Astrocyte (in vitro differentiated cells and primary cell): ENCODE results near the gene ZNF485. TPM values are rescaled to one million over a fixed set of nuclear protein-coding genes. Genes with fewer than 3 reads are reported as not detected.

Source experiments
- DNase-seq: peaks from one replicate; pipeline ENCODE4 v3.0.0-alpha.2; 2010; ENCODE audit warnings: low read depth
- FAIRE-seq: peaks from 2 replicates; lab custom pipeline; 2011; peaks lifted over from hg19 to GRCh38; lab: Jason Lieb, UNC
- H2AFZ ChIP-seq: 2 replicates; pipeline ENCODE4 v1.6.0; 2012; ENCODE audit warnings: low read depth, low read length, inconsistent platforms
- H3K27ac ChIP-seq: 2 replicates; pipeline ENCODE4 v1.5.1; 2011; ENCODE audit warnings: low read depth, low read length, inconsistent platforms
- H3K27me3 ChIP-seq: 2 replicates; pipeline ENCODE4 v1.6.0; 2011; ENCODE audit warnings: low read length, inconsistent platforms; ENCODE audit not compliant: insufficient read depth
- H3K36me3 ChIP-seq: 2 replicates; pipeline ENCODE4 v1.5.1; 2011; ENCODE audit warnings: low read length, inconsistent platforms; ENCODE audit not compliant: insufficient read depth
- H3K4me1 ChIP-seq: 2 replicates; pipeline ENCODE4 v1.5.1; 2011; ENCODE audit warnings: low read length, inconsistent platforms; ENCODE audit not compliant: insufficient read depth
- H3K4me2 ChIP-seq: 2 replicates; pipeline ENCODE4 v1.6.0; 2012; ENCODE audit warnings: low read length, inconsistent platforms
- H3K4me3 ChIP-seq: 2 replicates; pipeline ENCODE4 v1.5.1; 2011; ENCODE audit warnings: low read depth, mild to moderate bottlenecking, low read length, inconsistent platforms; ENCODE audit not compliant: insufficient read depth
- H3K79me2 ChIP-seq: 2 replicates; pipeline ENCODE4 v1.6.0; 2012; ENCODE audit warnings: mild to moderate bottlenecking, low read length, inconsistent platforms; ENCODE audit not compliant: insufficient read depth
- H3K9ac ChIP-seq: 2 replicates; pipeline ENCODE4 v1.6.0; 2012; ENCODE audit warnings: mild to moderate bottlenecking, low read length, inconsistent platforms
- H3K9me3 ChIP-seq: 2 replicates; pipeline ENCODE4 v1.5.1; 2012; ENCODE audit warnings: low read depth, mild to moderate bottlenecking, low read length, inconsistent platforms; ENCODE audit not compliant: insufficient read depth
- H4K20me1 ChIP-seq: 2 replicates; pipeline ENCODE4 v1.6.0; 2012; ENCODE audit warnings: low read length, inconsistent platforms; ENCODE audit not compliant: insufficient read depth
- H3K27ac Mint-ChIP-seq: one replicate; pipeline ENCODE4 v1.8.0; 2021; ENCODE audit warnings: mild to moderate bottlenecking, mixed read lengths; ENCODE audit not compliant: unreplicated experiment
- H3K27me3 Mint-ChIP-seq: one replicate; pipeline ENCODE4 v1.8.0; 2021; ENCODE audit warnings: low read depth, mixed read lengths; ENCODE audit not compliant: unreplicated experiment
- H3K36me3 Mint-ChIP-seq: one replicate; pipeline ENCODE4 v1.8.0; 2021; ENCODE audit warnings: low read depth, mixed read lengths; ENCODE audit not compliant: unreplicated experiment
- H3K4me1 Mint-ChIP-seq: one replicate; pipeline ENCODE4 v1.8.0; 2021; ENCODE audit warnings: low read depth, mixed read lengths; ENCODE audit not compliant: unreplicated experiment
- H3K4me3 Mint-ChIP-seq: one replicate; pipeline ENCODE4 v1.8.0; 2021; ENCODE audit warnings: mild to moderate bottlenecking, moderate library complexity, mixed read lengths; ENCODE audit not compliant: unreplicated experiment
- H3K9me3 Mint-ChIP-seq: one replicate; pipeline ENCODE4 v1.8.0; 2021; ENCODE audit warnings: mild to moderate bottlenecking, mixed read lengths; ENCODE audit not compliant: unreplicated experiment
- CTCF ChIP-seq: IDR thresholded peaks from 2 replicates; pipeline ENCODE4 v1.5.1; 2011; ENCODE audit warnings: low read depth, mild to moderate bottlenecking, inconsistent platforms, low read length, moderate library complexity; ENCODE audit not compliant: insufficient read depth
- EZH2 ChIP-seq: IDR thresholded peaks from 2 replicates; pipeline ENCODE4 v1.6.1; 2012; ENCODE audit warnings: mild to moderate bottlenecking, low read length, inconsistent platforms; ENCODE audit not compliant: insufficient read depth
- total RNA-seq: library from RNA; stranded (reverse); gene quantifications from 2 replicates; pipeline ENCODE4 v1.2.1, GENCODE V29; 2021

The ZNF485 gene
- total RNA-seq, 1 donor from 2014 or later = 4.3 TPM

GRCh38 chr10:43647576-43647975 lies 41.3 kb downstream of the ZNF485 start:
- Mint-ChIP-seq H3K27ac (peak overlapping the region; percentile 81), H3K4me1 (no peaks in the 10 kb centered on the region), H3K4me3 (peak overlapping the region; percentile 89), H3K36me3 (peaks cover 37% of the 10 kb centered on the region), H3K27me3 (peaks cover 3% of the 10 kb centered on the region), H3K9me3 (peaks cover 48% of the 10 kb centered on the region)
- no peak overlapping the region for H2AFZ ChIP-seq
- H3K79me2 ChIP-seq = peaks cover 11% of the 10 kb centered on the region
- DNase-seq (no peak), FAIRE-seq (no peak)
- H3K36me3 ChIP-seq = peaks cover 27% of the 10 kb centered on the region
- peak overlapping the region; percentile 97 for H3K4me2 ChIP-seq
- TF ChIP-seq EZH2 (no peak), CTCF (no peak)
- no peaks in the 10 kb centered on the region for H3K27me3 ChIP-seq
- H3K9me3 ChIP-seq = peaks cover 39% of the 10 kb centered on the region
- H3K4me3 ChIP-seq = peak overlapping the region; percentile 74
- H3K27ac ChIP-seq = no peak overlapping the region
- no peak overlapping the region for H3K9ac ChIP-seq
- H3K4me1 ChIP-seq = no peaks in the 10 kb centered on the region
- no peaks in the 10 kb centered on the region for H4K20me1 ChIP-seq

- peaks cover 48% of the 10 kb centered on the region for H3K9me3 Mint-ChIP-seq
- H3K36me3 ChIP-seq = peaks cover 25% of the 10 kb centered on the region
- no peaks in the 10 kb centered on the region for H3K4me1 ChIP-seq
- no peak for DNase-seq
- H3K36me3 Mint-ChIP-seq = peaks cover 34% of the 10 kb centered on the region
- TF ChIP-seq EZH2 = no peak
- no peak for TF ChIP-seq CTCF
- peaks cover 37% of the 10 kb centered on the region for H3K9me3 ChIP-seq
- no peaks in the 10 kb centered on the region for H3K4me1 Mint-ChIP-seq
- peaks cover 3% of the 10 kb centered on the region for H3K27me3 Mint-ChIP-seq
- no peaks in the 10 kb centered on the region for H4K20me1 ChIP-seq
- peak overlapping the region; percentile 74 for H3K4me3 ChIP-seq
- H3K27ac Mint-ChIP-seq = peak overlapping the region; percentile 81
- H2AFZ ChIP-seq = peak overlapping the region; percentile 99
- no peak for FAIRE-seq
- peak overlapping the region; percentile 97 for H3K4me2 ChIP-seq
- peak overlapping the region; percentile 89 for H3K4me3 Mint-ChIP-seq
- H3K9ac ChIP-seq = peak overlapping the region; percentile 90
- no peaks in the 10 kb centered on the region for H3K27me3 ChIP-seq
- H3K27ac ChIP-seq = peak overlapping the region; percentile 44
- H3K79me2 ChIP-seq = peaks cover 11% of the 10 kb centered on the region
These were observed 41.8 kb downstream of the ZNF485 start for GRCh38 chr10:43648095-43648397.

- Mint-ChIP-seq H3K36me3 (peaks cover 28% of the 10 kb centered on the region), H3K4me1 (peaks cover 2% of the 10 kb centered on the region), H3K27me3 (peaks cover 3% of the 10 kb centered on the region), H3K4me3 (peak within 1 kb of the TSS; percentile 93), H3K9me3 (peaks cover 45% of the 10 kb centered on the region), H3K27ac (peak within 1 kb of the TSS; percentile 81)
- peak within 1 kb of the TSS; percentile 74 for H3K4me3 ChIP-seq
- no peaks in the 10 kb centered on the region for H4K20me1 ChIP-seq
- H3K4me1 ChIP-seq = no peaks in the 10 kb centered on the region
- H3K27me3 ChIP-seq = no peaks in the 10 kb centered on the region
- peak within 1 kb of the TSS; percentile 99 for H2AFZ ChIP-seq
- H3K9ac ChIP-seq = peak within 1 kb of the TSS; percentile 90
- peaks cover 11% of the 10 kb centered on the region for H3K79me2 ChIP-seq
- DNase-seq (peak; percentile 67), FAIRE-seq (no peak)
- peaks cover 32% of the 10 kb centered on the region for H3K9me3 ChIP-seq
- peak within 1 kb of the TSS; percentile 44 for H3K27ac ChIP-seq
- peaks cover 20% of the 10 kb centered on the region for H3K36me3 ChIP-seq
- TF ChIP-seq EZH2 = no peak
- H3K4me2 ChIP-seq = peak within 1 kb of the TSS; percentile 97
These were observed 42.4 kb downstream of the ZNF485 start, which contains the start of gene ZNF32 for GRCh38 chr10:43648398-43649184. TSS of gene ZNF32 (minus strand) at chr10:43648881. CDS start at chr10:43646133, 2,748 bp downstream.
